ENCODE data around the gene TIMM50. TPM values are rescaled to one million over a fixed set of nuclear protein-coding genes. Genes with fewer than 3 reads are reported as not detected.

Gene TIMM50
- polyA plus RNA-seq, 1 of the 3 experiments (the other 2 are of a cell fraction), result 98.1 TPM

DNA sequence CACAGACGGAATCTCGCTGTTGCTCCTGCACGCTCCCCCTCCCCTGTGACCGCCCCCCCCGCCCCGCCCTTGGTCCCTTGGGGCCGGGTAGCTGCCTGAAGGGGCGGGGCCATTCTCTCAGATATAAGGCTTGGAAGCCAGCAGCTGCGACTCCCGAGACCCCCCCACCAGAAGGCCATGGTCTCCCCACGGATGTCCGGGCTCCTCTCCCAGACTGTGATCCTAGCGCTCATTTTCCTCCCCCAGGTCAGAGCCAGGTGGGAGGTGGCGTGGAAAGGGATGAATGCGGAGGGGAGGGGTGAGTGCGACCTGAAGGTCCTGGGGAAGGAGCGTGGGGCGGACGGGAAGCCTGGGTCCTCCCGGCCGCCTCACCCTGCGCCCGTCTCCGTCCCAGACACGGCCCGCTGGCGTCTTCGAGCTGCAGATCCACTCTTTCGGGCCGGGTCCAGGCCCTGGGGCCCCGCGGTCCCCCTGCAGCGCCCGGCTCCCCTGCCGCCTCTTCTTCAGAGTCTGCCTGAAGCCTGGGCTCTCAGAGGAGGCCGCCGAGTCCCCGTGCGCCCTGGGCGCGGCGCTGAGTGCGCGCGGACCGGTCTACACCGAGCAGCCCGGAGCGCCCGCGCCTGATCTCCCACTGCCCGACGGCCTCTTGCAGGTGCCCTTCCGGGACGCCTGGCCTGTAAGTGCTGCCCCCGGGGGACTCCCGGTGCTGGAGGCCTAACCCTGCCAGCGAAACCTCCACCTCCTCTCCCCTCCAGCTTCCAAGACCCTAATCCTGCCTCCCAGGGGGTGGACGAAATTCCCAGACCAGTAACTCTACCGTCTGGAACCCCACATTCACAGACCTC is 18.4 kb downstream of the TIMM50 start, which contains the start of gene DLL3:
TSS of gene DLL3 (plus strand) at position 150 of the 845 bp plus-strand sequence. CDS start at position 178, 28 bp downstream.
- Histone ChIP-seq H3K9me2 (no peaks in the 10 kb centered on the region), H3K27me3 (ENCODE audit: insufficient read depth) (no peaks in the 10 kb centered on the region; the same call in 1 of the 2 replicates), H3F3A (replicated peaks; ENCODE audit: insufficient read depth) (no peaks in the 10 kb centered on the region), H3K4me3 (ENCODE audit: low read depth in 2 of 2, low read length in 1 of 2) (peak within 1 kb of the TSS in 1 of 2 experiments; percentile 32; a peak in 2 of 4 replicates), H2AFZ (ENCODE audit: low read depth) (peak within 1 kb of the TSS; percentile 12; the same call in 1 of the 2 replicates), H3K4me2 (peak within 1 kb of the TSS; percentile 56), H3K27ac (ENCODE audit: low read depth in 2 of 2, low read length in 1 of 2) (peak within 1 kb of the TSS in 1 of 2 experiments; percentile 40; a peak in 1 of 4 replicates), H3K9ac (no peak within 1 kb of the TSS), H4K20me1 (ENCODE audit: insufficient read depth) (no peaks in the 10 kb centered on the region), H3K9me3 (no peaks in the 10 kb centered on the region), H3K4me1 (ENCODE audit: control insufficient read depth in 1 of 2, insufficient read depth in 2 of 2, low read depth in 1 of 2, low read length in 1 of 2) (peaks cover 0 to 9% of the 10 kb centered on the region in 2 experiments; a peak in 1 of 4 replicates), H3K79me2 (ENCODE audit: insufficient read depth) (no peaks in the 10 kb centered on the region), H3K36me3 (replicated peaks in 1 of 2; ENCODE audit: control insufficient read depth in 1 of 2, insufficient read depth in 2 of 2, low read length in 1 of 2) (no peaks in the 10 kb centered on the region)
- POLR2A ChIA-PET, result interaction anchor here (1.4 kb wide), 1 partner anchor 33 kb away, joined by 4 read pairs; the partner anchor contains the start of gene EID2B
- TF ChIP-seq RCOR1 (IDR thresholded peaks at IDR 0.05; ENCODE audit: low read length) (no peak), RAD21 (IDR thresholded peaks at IDR 0.05; ENCODE audit: low read length) (no peak), ELF1 (IDR thresholded peaks at IDR 0.05) (no peak), EZH2phosphoT487 (IDR thresholded peaks at IDR 0.05; ENCODE audit: borderline replicate concordance, low read depth) (no peak), FOXM1 (IDR thresholded peaks at IDR 0.05; ENCODE audit: low read depth) (no peak), FOXJ3 (CRISPR knock-in tag; IDR thresholded peaks at IDR 0.05) (no peak), YY1 (IDR thresholded peaks at IDR 0.05; ENCODE audit: low read depth) (no peak), MAX (IDR thresholded peaks at IDR 0.05; ENCODE audit: low read depth) (no peak)
- TF ChIP-seq, protein P1, sequence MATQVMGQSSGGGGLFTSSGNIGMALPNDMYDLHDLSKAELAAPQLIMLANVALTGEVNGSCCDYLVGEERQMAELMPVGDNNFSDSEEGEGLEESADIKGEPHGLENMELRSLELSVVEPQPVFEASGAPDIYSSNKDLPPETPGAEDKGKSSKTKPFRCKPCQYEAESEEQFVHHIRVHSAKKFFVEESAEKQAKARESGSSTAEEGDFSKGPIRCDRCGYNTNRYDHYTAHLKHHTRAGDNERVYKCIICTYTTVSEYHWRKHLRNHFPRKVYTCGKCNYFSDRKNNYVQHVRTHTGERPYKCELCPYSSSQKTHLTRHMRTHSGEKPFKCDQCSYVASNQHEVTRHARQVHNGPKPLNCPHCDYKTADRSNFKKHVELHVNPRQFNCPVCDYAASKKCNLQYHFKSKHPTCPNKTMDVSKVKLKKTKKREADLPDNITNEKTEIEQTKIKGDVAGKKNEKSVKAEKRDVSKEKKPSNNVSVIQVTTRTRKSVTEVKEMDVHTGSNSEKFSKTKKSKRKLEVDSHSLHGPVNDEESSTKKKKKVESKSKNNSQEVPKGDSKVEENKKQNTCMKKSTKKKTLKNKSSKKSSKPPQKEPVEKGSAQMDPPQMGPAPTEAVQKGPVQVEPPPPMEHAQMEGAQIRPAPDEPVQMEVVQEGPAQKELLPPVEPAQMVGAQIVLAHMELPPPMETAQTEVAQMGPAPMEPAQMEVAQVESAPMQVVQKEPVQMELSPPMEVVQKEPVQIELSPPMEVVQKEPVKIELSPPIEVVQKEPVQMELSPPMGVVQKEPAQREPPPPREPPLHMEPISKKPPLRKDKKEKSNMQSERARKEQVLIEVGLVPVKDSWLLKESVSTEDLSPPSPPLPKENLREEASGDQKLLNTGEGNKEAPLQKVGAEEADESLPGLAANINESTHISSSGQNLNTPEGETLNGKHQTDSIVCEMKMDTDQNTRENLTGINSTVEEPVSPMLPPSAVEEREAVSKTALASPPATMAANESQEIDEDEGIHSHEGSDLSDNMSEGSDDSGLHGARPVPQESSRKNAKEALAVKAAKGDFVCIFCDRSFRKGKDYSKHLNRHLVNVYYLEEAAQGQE (IDR thresholded peaks at IDR 0.05; ENCODE audit: low read depth, low read length), result no peak
- TF ChIP-seq, protein P2, sequence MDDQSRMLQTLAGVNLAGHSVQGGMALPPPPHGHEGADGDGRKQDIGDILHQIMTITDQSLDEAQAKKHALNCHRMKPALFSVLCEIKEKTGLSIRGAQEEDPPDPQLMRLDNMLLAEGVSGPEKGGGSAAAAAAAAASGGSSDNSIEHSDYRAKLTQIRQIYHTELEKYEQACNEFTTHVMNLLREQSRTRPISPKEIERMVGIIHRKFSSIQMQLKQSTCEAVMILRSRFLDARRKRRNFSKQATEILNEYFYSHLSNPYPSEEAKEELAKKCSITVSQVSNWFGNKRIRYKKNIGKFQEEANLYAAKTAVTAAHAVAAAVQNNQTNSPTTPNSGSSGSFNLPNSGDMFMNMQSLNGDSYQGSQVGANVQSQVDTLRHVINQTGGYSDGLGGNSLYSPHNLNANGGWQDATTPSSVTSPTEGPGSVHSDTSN (IDR thresholded peaks at IDR 0.05), result no peak
- TF ChIP-seq, protein P3, sequence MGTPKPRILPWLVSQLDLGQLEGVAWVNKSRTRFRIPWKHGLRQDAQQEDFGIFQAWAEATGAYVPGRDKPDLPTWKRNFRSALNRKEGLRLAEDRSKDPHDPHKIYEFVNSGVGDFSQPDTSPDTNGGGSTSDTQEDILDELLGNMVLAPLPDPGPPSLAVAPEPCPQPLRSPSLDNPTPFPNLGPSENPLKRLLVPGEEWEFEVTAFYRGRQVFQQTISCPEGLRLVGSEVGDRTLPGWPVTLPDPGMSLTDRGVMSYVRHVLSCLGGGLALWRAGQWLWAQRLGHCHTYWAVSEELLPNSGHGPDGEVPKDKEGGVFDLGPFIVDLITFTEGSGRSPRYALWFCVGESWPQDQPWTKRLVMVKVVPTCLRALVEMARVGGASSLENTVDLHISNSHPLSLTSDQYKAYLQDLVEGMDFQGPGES (IDR thresholded peaks at IDR 0.05; ENCODE audit: low read depth, low read length), result no peak
- WGBS (ENCODE audit: low lambda C conversion rate), result 13% methylated on average over 37 of the region's 60 CpGs
- CTCF ChIA-PET, result interaction anchor here (0.7 to 3.0 kb wide), 9 partner anchors 8 to 41 kb away, joined by 3 to 16 read pairs (median 5); partner anchors contain the start of genes EID2 and EID2B
- peak; percentile 59 for DNase-seq
